GM13976 (cell line): Measurements from ENCODE around the gene OLFML3.
"Not testable (repeated sequence)": the region's sequence is repeated elsewhere in the genome, so short reads cannot be mapped to it uniquely, and the experiment has no call there.

Experiments used
- DNase-seq: peaks from one replicate; pipeline ENCODE4 v3.0.0; 2012; ENCODE audit warnings: low spot score
- CTCF ChIP-seq: IDR thresholded peaks from 2 replicates; pipeline ENCODE4 v1.5.1; 2012; ENCODE audit warnings: borderline replicate concordance, mild to moderate bottlenecking; ENCODE audit not compliant: insufficient read depth; ENCODE audit errors: extremely low read depth, missing control alignments, control extremely low read depth
- in situ Hi-C: fragments of 300-500 bp; cut with MboI; formaldehyde crosslinking; loops from one replicate; pipeline ENCODE4 v1.12.0; 2022; ENCODE audit warnings: low sequenced_read_pairs, mixed read lengths, inconsistent platforms; ENCODE audit not compliant: unreplicated experiment

Gene OLFML3

DNA sequence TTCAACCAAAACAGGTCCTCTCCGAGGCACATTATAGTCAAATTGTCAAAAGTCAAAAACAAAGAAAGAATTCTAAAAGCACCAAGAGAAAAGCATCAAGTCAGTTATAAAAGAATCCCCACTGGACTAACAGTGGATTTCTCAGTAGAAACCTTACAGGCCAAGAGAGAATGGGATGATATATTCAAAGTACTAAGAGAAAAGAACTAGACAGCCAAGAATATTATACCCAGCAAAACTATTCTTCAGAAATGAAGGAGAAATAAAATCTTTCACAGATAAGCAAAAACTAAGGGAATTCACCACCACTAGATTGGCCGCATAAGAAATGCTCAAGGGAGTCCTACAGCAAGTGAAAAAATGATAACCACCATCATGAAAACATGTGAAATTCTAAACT, 16.1 kb downstream of the OLFML3 start:
- TF ChIP-seq CTCF = no peak
- in situ Hi-C loops = no loop called here

DNA sequence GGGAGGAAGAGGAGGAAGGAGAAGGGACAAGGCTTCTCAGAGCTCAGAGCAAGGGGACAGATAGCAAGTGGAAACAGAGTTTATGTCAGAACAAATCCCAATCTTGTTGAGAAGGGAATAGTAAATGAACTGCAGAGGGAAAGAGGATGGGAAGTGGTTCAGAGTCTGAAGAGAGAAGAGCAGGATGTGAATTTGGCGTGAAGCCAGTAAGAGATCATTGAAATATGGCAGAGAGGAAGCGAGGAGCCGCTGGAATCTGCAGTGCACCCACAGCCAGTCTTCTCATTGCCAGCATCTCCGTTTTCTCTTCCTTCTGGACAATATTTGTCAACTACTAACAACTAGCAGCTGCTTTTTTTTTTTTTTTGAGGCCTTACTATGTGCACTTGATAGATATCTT, 19.1 kb downstream of the OLFML3 start:
- no peak for DNase-seq
- in situ Hi-C loops = no loop called here
- TF ChIP-seq CTCF = no peak

More for the DNA sequence above, 16.1 kb downstream of the OLFML3 start:
- DNase-seq = no peak

GRCh38 chr1:113999233-113999632, 20.0 kb downstream of the OLFML3 start:
- TF ChIP-seq CTCF = no peak
- DNase-seq = no peak
- in situ Hi-C loops = no loop called here

DNA sequence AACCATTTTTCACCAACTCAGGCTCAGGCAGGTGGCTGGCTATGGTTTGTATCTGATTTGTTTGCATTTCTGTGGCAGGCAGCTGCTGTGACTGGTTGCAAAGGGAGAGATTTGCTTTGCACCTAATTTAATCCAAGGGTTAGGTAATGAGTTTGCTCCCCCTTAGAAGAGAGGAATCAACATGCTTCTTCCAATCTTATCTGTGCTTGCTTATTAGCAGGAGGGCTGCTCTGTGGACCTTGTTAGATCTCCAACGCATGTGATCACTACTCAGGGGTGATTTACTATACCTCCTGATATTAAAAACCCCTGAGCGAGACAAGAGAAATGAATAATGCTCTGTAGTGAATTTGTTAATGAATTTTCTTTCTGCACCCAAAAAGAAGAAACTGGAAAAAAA, 20.5 kb downstream of the OLFML3 start:
- no peak for TF ChIP-seq CTCF
- in situ Hi-C loops = no loop called here
- DNase-seq = no peak

DNA sequence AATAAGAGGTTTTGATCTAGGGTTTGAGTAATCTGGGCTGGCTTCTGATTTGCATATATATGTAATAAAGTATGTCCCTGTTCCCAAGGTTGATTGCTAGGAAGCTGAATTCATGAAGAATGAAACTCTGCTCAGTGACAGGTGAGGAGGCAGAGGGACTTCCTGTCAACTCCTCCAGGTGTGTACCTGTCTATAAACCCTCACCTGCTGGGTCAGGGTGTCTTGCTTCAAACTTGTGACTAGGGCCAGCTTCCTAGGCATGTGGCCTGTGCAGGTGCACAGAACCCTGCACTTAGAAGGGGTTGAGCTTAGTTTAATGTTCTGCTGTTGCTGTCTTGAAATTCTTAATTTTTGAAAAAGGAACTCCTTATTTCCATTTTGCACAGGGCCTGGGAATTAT, 21.1 kb downstream of the OLFML3 start:
- TF ChIP-seq CTCF = no peak
- no peak for DNase-seq

DNA sequence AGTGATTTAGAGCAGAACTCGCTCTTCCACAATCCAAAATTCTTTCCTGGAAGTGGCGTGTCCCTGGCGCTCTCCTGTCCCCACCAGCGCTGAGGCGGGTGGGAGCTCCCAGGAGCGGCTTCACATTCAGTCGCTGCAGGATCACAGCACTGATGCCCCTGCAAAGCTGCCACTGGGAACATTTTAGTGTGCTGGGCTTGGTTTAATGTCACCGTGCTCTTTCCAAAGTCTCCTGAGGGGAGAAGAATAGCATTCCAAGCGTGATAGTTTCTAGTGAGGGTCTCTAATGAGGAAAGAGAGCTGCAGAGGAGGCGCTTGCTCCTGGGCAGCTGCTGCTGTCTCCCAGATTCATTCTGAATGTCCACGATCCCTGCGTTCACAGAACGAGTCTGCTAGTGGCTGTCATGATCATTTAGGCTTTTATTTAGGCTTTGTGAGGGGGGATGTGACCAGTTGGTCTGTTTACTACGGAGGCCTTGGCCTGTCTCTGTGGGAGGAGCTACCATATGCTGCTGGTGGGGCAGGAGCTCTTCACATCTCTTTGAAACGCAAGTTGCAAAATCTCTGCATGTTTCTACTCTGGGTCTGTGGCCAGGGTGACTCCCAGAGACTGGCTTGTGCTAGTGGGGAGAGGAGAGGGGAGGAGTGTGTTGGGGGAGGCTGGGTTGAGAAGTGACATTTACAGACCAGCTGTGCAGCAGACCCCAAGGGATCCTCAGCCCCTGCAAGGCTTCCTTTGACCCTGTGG, 23.4 kb downstream of the OLFML3 start:
- in situ Hi-C loops = no loop called here
- TF ChIP-seq CTCF = no peak
- DNase-seq = no peak

More for the DNA sequence above, 21.1 kb downstream of the OLFML3 start:
- in situ Hi-C loops = no loop called here

DNA sequence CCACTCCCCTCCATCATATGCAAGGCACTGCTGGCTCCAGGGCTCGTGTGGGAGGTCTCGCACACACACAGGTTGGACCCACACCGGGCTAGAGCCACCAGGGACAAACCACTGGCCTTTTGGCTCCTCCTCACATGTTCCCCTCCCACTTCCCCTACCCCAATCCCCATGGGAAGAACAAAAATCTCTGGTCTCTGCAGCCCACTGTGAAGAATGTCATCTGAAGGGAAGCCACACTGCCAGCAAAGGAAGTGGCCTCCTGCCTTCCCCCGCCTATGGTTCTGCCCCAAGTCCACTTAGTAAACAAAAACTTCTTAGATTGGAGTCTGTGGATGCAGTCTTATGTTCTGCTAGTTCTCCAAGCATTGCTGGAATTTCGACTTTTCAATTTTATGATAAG, 24.2 kb downstream of the OLFML3 start:
- no peak for TF ChIP-seq CTCF
- DNase-seq = no peak
- in situ Hi-C loops = no loop called here

DNA sequence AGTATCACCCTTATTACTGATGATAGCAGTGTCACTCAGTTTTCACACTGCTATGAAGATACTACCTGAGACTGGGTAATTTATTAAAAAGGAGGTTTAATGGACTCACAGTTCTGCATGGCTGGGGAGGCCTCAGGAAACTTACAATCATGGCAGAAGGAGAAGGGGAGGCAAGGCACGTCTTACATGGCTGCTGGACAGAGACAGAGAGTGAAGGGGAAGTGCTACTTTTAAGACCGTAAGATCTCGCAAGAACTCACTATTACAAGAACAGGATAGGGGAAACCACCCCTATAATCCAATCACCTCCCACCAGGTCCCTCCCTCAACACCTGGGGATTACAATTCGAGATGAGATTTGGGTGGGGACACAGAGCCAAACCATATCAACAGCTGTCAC, 27.6 kb downstream of the OLFML3 start:
- DNase-seq, in situ Hi-C loops: not testable (repeated sequence)
